NOMO-1 treated with dmso at 0.1 percent for 144 hours (cell line): ENCODE measurements around the gene ATG2A.

Source experiments
- DNase-seq: peaks from one replicate; lab custom pipeline; 2025; ENCODE audit not compliant: unreplicated experiment; lab: John Stamatoyannopoulos, UW

Gene ATG2A

GRCh38 chr11:64872790-64873488, 44.1 kb downstream of the ATG2A start:
- no peak for DNase-seq

GRCh38 chr11:64871492-64871891, 45.5 kb downstream of the ATG2A start:
- DNase-seq = no peak

GRCh38 chr11:64870893-64871466, 46.0 kb downstream of the ATG2A start:
- no peak for DNase-seq

- no peak for DNase-seq
Measured at GRCh38 chr11:64870176-64870892, 46.7 kb downstream of the ATG2A start.

GRCh38 chr11:64869571-64870175, 47.3 kb downstream of the ATG2A start:
- DNase-seq = no peak

GRCh38 chr11:64868904-64869570, 48.0 kb downstream of the ATG2A start:
- DNase-seq = no peak

GRCh38 chr11:64867748-64868462, 49.1 kb downstream of the ATG2A start:
- DNase-seq = no peak

GRCh38 chr11:64866173-64866491, 50.9 kb downstream of the ATG2A start:
- no peak for DNase-seq

- DNase-seq = no peak
Measured at GRCh38 chr11:64865286-64866172, 51.5 kb downstream of the ATG2A start.

- peak; percentile 48 for DNase-seq
Measured at GRCh38 chr11:64864473-64865285, 52.3 kb downstream of the ATG2A start.

GRCh38 chr11:64864135-64864472, 52.9 kb downstream of the ATG2A start:
- DNase-seq = no peak

GRCh38 chr11:64863391-64864060, 53.5 kb downstream of the ATG2A start:
- DNase-seq = no peak

- DNase-seq = no peak
Measured at GRCh38 chr11:64862987-64863390, 54.0 kb downstream of the ATG2A start.

GRCh38 chr11:64861227-64861975, 55.6 kb downstream of the ATG2A start:
- no peak for DNase-seq

- DNase-seq = peak; percentile 66
Measured at GRCh38 chr11:64859542-64860414, 57.2 kb downstream of the ATG2A start.

- DNase-seq = no peak
Measured at GRCh38 chr11:64858467-64859263, 58.3 kb downstream of the ATG2A start.
